HS-27A (cell line): ENCODE results near the gene PREX1.

Experiments
- DNase-seq: peaks from one replicate; pipeline ENCODE4 v3.0.0-alpha.2; 2012; ENCODE audit warnings: low read depth, missing footprints

The PREX1 gene

DNA sequence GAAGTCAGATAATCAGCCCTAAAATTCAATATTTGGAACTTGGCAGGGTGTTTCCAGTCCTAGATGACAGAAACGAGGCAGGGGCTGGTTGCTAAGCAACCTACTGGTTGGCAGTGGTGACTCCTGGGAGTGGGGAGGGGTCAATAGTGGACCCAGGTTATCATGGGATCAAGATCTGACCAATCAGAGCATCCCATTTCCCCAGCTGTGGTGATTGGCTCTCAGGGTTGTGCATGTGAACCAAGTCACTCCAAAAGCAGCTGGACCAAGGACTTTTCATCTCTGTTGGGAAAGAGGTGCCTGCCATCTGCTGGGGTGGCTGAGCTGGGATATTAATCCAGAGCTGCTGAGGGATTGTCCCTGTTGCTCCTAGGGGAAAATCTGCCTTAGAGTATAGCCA is 253.4 kb downstream of the PREX1 start:
- no peak for DNase-seq
